ENCODE data around the gene TMC2.

DNA sequence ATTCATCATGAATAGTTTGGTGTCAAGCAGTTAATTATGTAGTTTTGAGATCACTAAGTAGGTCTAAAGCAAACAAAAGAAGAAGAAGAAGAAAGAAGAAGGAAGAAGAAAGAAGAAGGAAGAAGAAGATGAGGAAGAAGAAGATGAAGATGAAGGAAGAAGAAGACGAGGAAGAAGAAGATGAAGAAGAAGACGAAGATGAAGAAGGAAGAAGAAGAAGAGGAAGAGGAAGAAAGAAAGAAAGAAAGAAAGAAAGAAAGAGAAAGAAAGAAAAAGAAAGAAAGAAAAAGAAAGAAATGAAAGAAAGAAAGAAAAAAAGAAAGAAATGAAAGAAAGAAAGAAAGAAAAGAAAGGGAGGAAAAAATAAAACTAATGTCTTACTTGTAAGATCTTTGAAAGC lies 9.2 kb downstream of the TMC2 start:
- no peak for TF ChIP-seq SRF (IDR thresholded peaks at IDR 0.05; ENCODE audit: low read depth, low read length)
- no peak for TF ChIP-seq USF2 (IDR thresholded peaks at IDR 0.05; ENCODE audit: low read length)
- no peak for TF ChIP-seq POLR2AphosphoS5 (IDR thresholded peaks at IDR 0.05; ENCODE audit: low read depth, low read length)
- TF ChIP-seq CHD2 (IDR thresholded peaks at IDR 0.05; ENCODE audit: low read length), result no peak
- no peak for TF ChIP-seq POLR2A (IDR thresholded peaks at IDR 0.05; ENCODE audit: control extremely low read depth in 1 of 2, low read depth in 2 of 2, low read length in 2 of 2)
- TF ChIP-seq CEBPB (IDR thresholded peaks at IDR 0.05; ENCODE audit: low read depth, low read length), result no peak
- no peak for TF ChIP-seq EZH2 (IDR thresholded peaks at IDR 0.05; ENCODE audit: low read depth, low read length, severe bottlenecking)
- no peak for TF ChIP-seq CTCF (IDR thresholded peaks at IDR 0.05; ENCODE audit: control extremely low read depth in 1 of 3, insufficient read depth in 1 of 3, low read depth in 1 of 3, low read length in 3 of 3)

All from H1 (cell line).